ENCODE data around the gene RIC8B. TPM values are rescaled to one million over a fixed set of nuclear protein-coding genes. Genes with fewer than 3 reads are reported as not detected.

Gene RIC8B
- 7.9 to 9.2 TPM (median 8.0 TPM) in 5 replicates for total RNA-seq (2022; extraction: Qiagen RNA extraction)

GRCh38 chr12:106774005-106774807 is at the start of gene RIC8B:
RIC8B (plus strand) TSS chr12:106774682; CDS start chr12:106774746, 64 bp downstream.

Other genes with a start within 250 kb of the RIC8B start
- 0.06 to 0.18 TPM (median 0.08 TPM) in 3 of 5 replicates, not detected in the others for gene RFX4, start 191.7 kb upstream of the RIC8B start, total RNA-seq (2022; extraction: Qiagen RNA extraction)
- 24.4 to 31.9 TPM (median 30.2 TPM) in 5 replicates for gene TMEM263, start 181.2 kb downstream of the RIC8B start, total RNA-seq (2022; extraction: Qiagen RNA extraction)
- 3.4 to 4.7 TPM (median 4.3 TPM) in 5 replicates for gene MTERF2, start 212.5 kb downstream of the RIC8B start, total RNA-seq (2022; extraction: Qiagen RNA extraction)

Measured in A549 treated with AZD2906 at 1 μM for 4 hours (cell line).